HCT116 (cell line): ENCODE measurements around the gene METTL3. TPM values are rescaled to one million over a fixed set of nuclear protein-coding genes. Genes with fewer than 3 reads are reported as not detected.

Source experiments
- ATAC-seq: fragments of 200-7000 bp; cut with Tn5 transposase; 2 replicates; pipeline ENCODE4 v1.9.1; 2020; ENCODE audit warnings: mild to moderate bottlenecking, moderate library complexity
- BruUV-seq: library from RNA; stranded (reverse); fragments of 400-500 nt; replicated peaks from 2 replicates; lab custom pipeline; 2021; lab: Mats Ljungman, UMichigan
- CTCF ChIA-PET: fragments of 300-600 bp; sonication (Branson Sonifier 250); formaldehyde crosslinking; loops from one replicate; lab custom pipeline; 2021; ENCODE audit warnings: antibody characterized with exemption; lab: Charles Lee
- POLR2A ChIA-PET: fragments of 300-600, 350-600 bp; sonication (Branson Sonifier 250); formaldehyde crosslinking; loops from one replicate; lab custom pipeline; 2021; ENCODE audit warnings: antibody characterized with exemption; lab: Charles Lee
- RAD21 ChIA-PET, 2 experiments: fragments of 300-600 bp; sonication (Branson Sonifier 250); formaldehyde crosslinking; loops; one replicate each; lab custom pipeline; 2023; ENCODE audit warnings: low total read pairs in 2 of 2; ENCODE audit not compliant: uncharacterized antibody in 2 of 2, unreplicated experiment in 2 of 2, low non-redundant PET in 1 of 2; lab: Charles Lee
- DNase-seq: peaks from one replicate; pipeline ENCODE4 v3.0.0-alpha.2; 2010; ENCODE audit warnings: low read depth, low spot score
- H2AFZ ChIP-seq: fragments of 200-600 bp; shearing (Covaris generic), sonication (generic); 2 replicates; pipeline ENCODE4 v1.6.1; 2017; ENCODE audit warnings: low read depth, mixed run types, mixed read lengths, antibody characterized with exemption, low read length; ENCODE audit not compliant: poor library complexity, severe bottlenecking
- H3K27ac ChIP-seq: 2 replicates; pipeline ENCODE4 v1.5.1; 2012; ENCODE audit warnings: low read depth, low read length
- H3K27me3 ChIP-seq: fragments of 200-600 bp; sonication (generic); 2 replicates; pipeline ENCODE4 v1.6.1; 2016; ENCODE audit warnings: mixed run types, low read length, mixed read lengths; ENCODE audit not compliant: insufficient read depth
- H3K36me3 ChIP-seq, 2 experiments: fragments of 200-500 bp in 1 of 2; fragments of 200-600 bp in 1 of 2; sonication (Bioruptor generic) in 1 of 2; sonication (generic) in 1 of 2; 2 replicates each; pipeline versions ENCODE4 v1.5.1 to v1.6.1; 2014 to 2016; ENCODE audit warnings: low read length in 2 of 2, inconsistent platforms in 1 of 2, mixed read lengths in 1 of 2, mixed run types in 1 of 2; ENCODE audit not compliant: insufficient read depth in 2 of 2, control insufficient read depth in 1 of 2
- H3K4me1 ChIP-seq, 2 experiments: fragments of 200-600 bp in 1 of 2; sonication (generic) in 1 of 2; 2 replicates each; pipeline versions ENCODE4 v1.5.1 to v1.6.1; 2012 to 2017; ENCODE audit warnings: low read length in 2 of 2, inconsistent platforms in 1 of 2, mild to moderate bottlenecking in 1 of 2, mixed read lengths in 1 of 2, mixed run types in 1 of 2, moderate library complexity in 1 of 2; ENCODE audit not compliant: insufficient read depth in 2 of 2, control insufficient read depth in 1 of 2
- H3K4me2 ChIP-seq: fragments of 200-600 bp; sonication (generic); 2 replicates; pipeline ENCODE4 v1.6.1; 2017; ENCODE audit warnings: mixed run types, low read length, mixed read lengths
- H3K4me3 ChIP-seq, 2 experiments: fragments of 200-600 bp in 1 of 2; sonication (generic) in 1 of 2; replicated peaks in 1 of 2; 2 replicates each; pipeline ENCODE4 v1.5.1; 2011 to 2016; ENCODE audit warnings: low read length in 2 of 2, control low read depth in 1 of 2, low read depth in 1 of 2, mild to moderate bottlenecking in 1 of 2, mixed read lengths in 1 of 2, mixed run types in 1 of 2
- H3K79me2 ChIP-seq: fragments of 200-600 bp; sonication (generic); 2 replicates; pipeline ENCODE4 v1.6.1; 2017; ENCODE audit warnings: mild to moderate bottlenecking, mixed run types, low read length, moderate library complexity, mixed read lengths; ENCODE audit not compliant: insufficient read depth
- H3K9ac ChIP-seq: fragments of 200-600 bp; sonication (generic); 2 replicates; pipeline ENCODE4 v1.6.1; 2016; ENCODE audit warnings: low read length, mixed read lengths
- H3K9me2 ChIP-seq: fragments of 200-600 bp; sonication (generic), shearing (Covaris generic); 2 replicates; pipeline ENCODE4 v1.6.1; 2017; ENCODE audit warnings: mixed run types, mild to moderate bottlenecking, moderate library complexity; ENCODE audit not compliant: insufficient read depth
- H3K9me3 ChIP-seq, 2 experiments: fragments of 200-500 bp in 1 of 2; fragments of 200-600 bp in 1 of 2; sonication (Bioruptor generic) in 1 of 2; sonication (generic) in 1 of 2; 2 replicates each; pipeline ENCODE4 v1.6.1; 2014 to 2017; ENCODE audit warnings: low read length in 2 of 2, mixed read lengths in 2 of 2, inconsistent platforms in 1 of 2, low read depth in 1 of 2, mild to moderate bottlenecking in 1 of 2, mixed run types in 1 of 2, moderate library complexity in 1 of 2; ENCODE audit not compliant: control insufficient read depth in 1 of 2, insufficient read depth in 1 of 2
- H4K20me1 ChIP-seq: fragments of 200-600 bp; sonication (generic), shearing (Covaris generic); 2 replicates; pipeline ENCODE4 v1.6.1; 2017; ENCODE audit warnings: mixed run types, mild to moderate bottlenecking, moderate library complexity; ENCODE audit not compliant: insufficient read depth
- CBX3 ChIP-seq: IDR thresholded peaks from 2 replicates; pipeline ENCODE4 v1.6.1; 2012; ENCODE audit warnings: low read depth
- CEBPB ChIP-seq: IDR thresholded peaks from 2 replicates; pipeline ENCODE4 v1.6.1; 2012; ENCODE audit warnings: low read depth
- EGR1 ChIP-seq: IDR thresholded peaks from 2 replicates; pipeline ENCODE4 v1.6.1; 2012; ENCODE audit warnings: low read depth
- ELF1 ChIP-seq: IDR thresholded peaks from 2 replicates; pipeline ENCODE4 v1.6.1; 2012; ENCODE audit warnings: low read depth, borderline replicate concordance
- EZH2 ChIP-seq: fragments of 200-600 bp; sonication (generic); IDR thresholded peaks from 2 replicates; pipeline ENCODE4 v1.6.1; 2017; ENCODE audit warnings: antibody characterized with exemption, mixed run types
- EZH2phosphoT487 ChIP-seq: fragments of 200-600 bp; IDR thresholded peaks from 2 replicates; pipeline ENCODE4 v1.6.1; 2018; ENCODE audit warnings: antibody characterized with exemption, borderline replicate concordance
- JUND ChIP-seq: IDR thresholded peaks from 2 replicates; pipeline ENCODE4 v1.6.1; 2012
- POLR2A ChIP-seq: IDR thresholded peaks from 2 replicates; pipeline ENCODE4 v1.7.0; 2011; ENCODE audit warnings: borderline replicate concordance; ENCODE audit not compliant: insufficient read depth, insufficient read length; ENCODE audit errors: extremely low read depth
- RAD21 ChIP-seq: IDR thresholded peaks from 2 replicates; pipeline ENCODE4 v1.6.1; 2012; ENCODE audit warnings: low read depth, mild to moderate bottlenecking
- SP1 ChIP-seq: IDR thresholded peaks from 2 replicates; pipeline ENCODE4 v1.6.1; 2012; ENCODE audit warnings: low read depth
- SRF ChIP-seq: IDR thresholded peaks from 2 replicates; pipeline ENCODE4 v1.6.1; 2012; ENCODE audit warnings: low read depth
- TCF7L2 ChIP-seq: IDR thresholded peaks from 2 replicates; pipeline ENCODE4 v1.7.0; 2011; ENCODE audit warnings: borderline replicate concordance, inconsistent platforms; ENCODE audit not compliant: insufficient read depth, insufficient read length; ENCODE audit errors: extremely low read depth
- ZFX ChIP-seq: fragments of 450-650 bp; IDR thresholded peaks from 2 replicates; pipeline ENCODE4 v1.6.1; 2017
- ZNF274 ChIP-seq: fragments of 200-500 bp; sonication (Bioruptor generic); IDR thresholded peaks from 2 replicates; pipeline ENCODE4 v1.6.1; 2014; ENCODE audit warnings: mild to moderate bottlenecking, low read depth, low read length, inconsistent platforms
- intact Hi-C: fragments of 100-400 bp; cut with micrococcal nuclease; formaldehyde crosslinking; loops from 2 replicates; pipeline ENCODE4 v1.10.0; 2022
- total RNA-seq: library from RNA; stranded (reverse); gene quantifications from one replicate; pipeline ENCODE4 v1.2.1, GENCODE V29; 2021; ENCODE audit not compliant: unreplicated experiment
- TF ChIP-seq, protein P1 (sequence below), 3 experiments: fragments of 200-600 bp in 1 of 3; sonication (generic) in 1 of 3; IDR thresholded peaks in 2 of 3; conservative IDR thresholded peaks in 1 of 3; 2 replicates each; pipeline ENCODE4 v1.5.1; 2012 to 2017; ENCODE audit warnings: low read depth in 2 of 3, low read length in 2 of 3, antibody characterized with exemption in 1 of 3, borderline replicate concordance in 1 of 3, control low read depth in 1 of 3, mild to moderate bottlenecking in 1 of 3, mixed read lengths in 1 of 3, mixed run types in 1 of 3, moderate library complexity in 1 of 3; ENCODE audit not compliant: insufficient read depth in 1 of 3
- TF ChIP-seq, protein P2 (sequence below): IDR thresholded peaks from 2 replicates; pipeline ENCODE4 v1.6.1; 2012
- TF ChIP-seq, protein P3 (sequence below): IDR thresholded peaks from 2 replicates; pipeline ENCODE4 v1.6.1; 2012; ENCODE audit warnings: low read depth
- TF ChIP-seq, protein P4 (sequence below): IDR thresholded peaks from 2 replicates; pipeline ENCODE4 v1.6.1; 2012

Gene METTL3
- total RNA-seq, 1 experiment from 2014 or later, result 62.3 TPM

DNA sequence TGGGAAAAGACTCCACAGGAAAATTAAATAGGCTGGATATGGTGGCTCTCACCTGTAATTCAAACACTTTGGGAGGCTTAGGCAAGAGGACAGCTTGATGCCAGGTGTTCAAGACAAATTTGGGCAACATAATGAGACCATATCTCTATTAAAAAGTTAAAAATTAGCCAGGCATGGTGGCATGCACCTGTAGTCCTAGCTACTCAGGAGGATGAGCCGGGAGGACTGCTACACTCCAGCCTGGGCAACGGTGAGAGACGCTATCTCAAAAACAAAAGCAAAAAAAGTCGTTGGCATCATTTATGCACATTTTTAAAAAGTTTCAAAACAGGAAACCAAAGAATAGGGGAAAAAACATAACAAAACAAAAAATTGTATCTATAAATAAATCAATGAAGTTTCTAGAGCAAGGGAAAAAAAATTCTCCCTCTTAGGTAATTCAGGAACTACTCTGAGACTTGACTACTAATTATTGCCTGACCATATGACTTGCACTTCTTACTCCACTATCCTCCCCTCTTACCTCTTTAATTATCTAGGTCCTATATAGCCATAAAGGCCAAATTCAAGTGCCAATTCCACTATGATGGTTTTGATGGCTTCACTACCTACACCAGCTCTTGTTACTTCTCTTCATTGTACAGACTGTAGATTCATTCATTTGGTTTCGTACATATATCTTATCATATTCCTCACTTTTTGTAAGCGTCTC is 1.6 kb downstream of the METTL3 start:
- no peak for TF ChIP-seq SP1
- TF ChIP-seq POLR2A, result no peak
- TF ChIP-seq TCF7L2, result no peak
- no peak for TF ChIP-seq JUND
- no peak for TF ChIP-seq EZH2
- TF ChIP-seq EGR1, result no peak
- TF ChIP-seq, protein P1, sequence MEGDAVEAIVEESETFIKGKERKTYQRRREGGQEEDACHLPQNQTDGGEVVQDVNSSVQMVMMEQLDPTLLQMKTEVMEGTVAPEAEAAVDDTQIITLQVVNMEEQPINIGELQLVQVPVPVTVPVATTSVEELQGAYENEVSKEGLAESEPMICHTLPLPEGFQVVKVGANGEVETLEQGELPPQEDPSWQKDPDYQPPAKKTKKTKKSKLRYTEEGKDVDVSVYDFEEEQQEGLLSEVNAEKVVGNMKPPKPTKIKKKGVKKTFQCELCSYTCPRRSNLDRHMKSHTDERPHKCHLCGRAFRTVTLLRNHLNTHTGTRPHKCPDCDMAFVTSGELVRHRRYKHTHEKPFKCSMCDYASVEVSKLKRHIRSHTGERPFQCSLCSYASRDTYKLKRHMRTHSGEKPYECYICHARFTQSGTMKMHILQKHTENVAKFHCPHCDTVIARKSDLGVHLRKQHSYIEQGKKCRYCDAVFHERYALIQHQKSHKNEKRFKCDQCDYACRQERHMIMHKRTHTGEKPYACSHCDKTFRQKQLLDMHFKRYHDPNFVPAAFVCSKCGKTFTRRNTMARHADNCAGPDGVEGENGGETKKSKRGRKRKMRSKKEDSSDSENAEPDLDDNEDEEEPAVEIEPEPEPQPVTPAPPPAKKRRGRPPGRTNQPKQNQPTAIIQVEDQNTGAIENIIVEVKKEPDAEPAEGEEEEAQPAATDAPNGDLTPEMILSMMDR (IDR thresholded peaks at IDR 0.05 in 2 of 3, conservative IDR thresholded peaks at IDR 0.05 in 1 of 3; ENCODE audit: borderline replicate concordance in 1 of 3, insufficient read depth in 1 of 3, low read depth in 2 of 3, low read length in 2 of 3), result no peak
- TF ChIP-seq RAD21, result no peak
- TF ChIP-seq, protein P2, sequence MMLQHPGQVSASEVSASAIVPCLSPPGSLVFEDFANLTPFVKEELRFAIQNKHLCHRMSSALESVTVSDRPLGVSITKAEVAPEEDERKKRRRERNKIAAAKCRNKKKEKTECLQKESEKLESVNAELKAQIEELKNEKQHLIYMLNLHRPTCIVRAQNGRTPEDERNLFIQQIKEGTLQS, result no peak
- TF ChIP-seq SRF, result no peak
- TF ChIP-seq, protein P3, sequence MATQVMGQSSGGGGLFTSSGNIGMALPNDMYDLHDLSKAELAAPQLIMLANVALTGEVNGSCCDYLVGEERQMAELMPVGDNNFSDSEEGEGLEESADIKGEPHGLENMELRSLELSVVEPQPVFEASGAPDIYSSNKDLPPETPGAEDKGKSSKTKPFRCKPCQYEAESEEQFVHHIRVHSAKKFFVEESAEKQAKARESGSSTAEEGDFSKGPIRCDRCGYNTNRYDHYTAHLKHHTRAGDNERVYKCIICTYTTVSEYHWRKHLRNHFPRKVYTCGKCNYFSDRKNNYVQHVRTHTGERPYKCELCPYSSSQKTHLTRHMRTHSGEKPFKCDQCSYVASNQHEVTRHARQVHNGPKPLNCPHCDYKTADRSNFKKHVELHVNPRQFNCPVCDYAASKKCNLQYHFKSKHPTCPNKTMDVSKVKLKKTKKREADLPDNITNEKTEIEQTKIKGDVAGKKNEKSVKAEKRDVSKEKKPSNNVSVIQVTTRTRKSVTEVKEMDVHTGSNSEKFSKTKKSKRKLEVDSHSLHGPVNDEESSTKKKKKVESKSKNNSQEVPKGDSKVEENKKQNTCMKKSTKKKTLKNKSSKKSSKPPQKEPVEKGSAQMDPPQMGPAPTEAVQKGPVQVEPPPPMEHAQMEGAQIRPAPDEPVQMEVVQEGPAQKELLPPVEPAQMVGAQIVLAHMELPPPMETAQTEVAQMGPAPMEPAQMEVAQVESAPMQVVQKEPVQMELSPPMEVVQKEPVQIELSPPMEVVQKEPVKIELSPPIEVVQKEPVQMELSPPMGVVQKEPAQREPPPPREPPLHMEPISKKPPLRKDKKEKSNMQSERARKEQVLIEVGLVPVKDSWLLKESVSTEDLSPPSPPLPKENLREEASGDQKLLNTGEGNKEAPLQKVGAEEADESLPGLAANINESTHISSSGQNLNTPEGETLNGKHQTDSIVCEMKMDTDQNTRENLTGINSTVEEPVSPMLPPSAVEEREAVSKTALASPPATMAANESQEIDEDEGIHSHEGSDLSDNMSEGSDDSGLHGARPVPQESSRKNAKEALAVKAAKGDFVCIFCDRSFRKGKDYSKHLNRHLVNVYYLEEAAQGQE, result no peak
- no peak for TF ChIP-seq EZH2phosphoT487
- TF ChIP-seq CEBPB, result no peak
- no peak for TF ChIP-seq ELF1
- no peak for TF ChIP-seq CBX3
- TF ChIP-seq, protein P4, sequence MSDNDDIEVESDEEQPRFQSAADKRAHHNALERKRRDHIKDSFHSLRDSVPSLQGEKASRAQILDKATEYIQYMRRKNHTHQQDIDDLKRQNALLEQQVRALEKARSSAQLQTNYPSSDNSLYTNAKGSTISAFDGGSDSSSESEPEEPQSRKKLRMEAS, result no peak
- TF ChIP-seq ZFX, result no peak
- TF ChIP-seq ZNF274, result no peak
- POLR2A ChIA-PET, result no interaction called here
- Histone ChIP-seq H3K4me2 (peak overlapping the region; percentile 96), H3K9me3 (no peaks in the 10 kb centered on the region), H3K4me1 (peaks cover 8 to 15% of the 10 kb centered on the region in 2 experiments; a peak in 3 of 4 replicates), H3K4me3 (peak overlapping the region; percentile 72 to 84), H2AFZ (no peak overlapping the region), H3K27me3 (no peaks in the 10 kb centered on the region), H4K20me1 (peaks cover 6% of the 10 kb centered on the region; the same call in 1 of the 2 replicates), H3K27ac (no peak overlapping the region), H3K79me2 (peaks cover 66% of the 10 kb centered on the region), H3K9me2 (no peaks in the 10 kb centered on the region), H3K36me3 (peaks cover 10 to 11% of the 10 kb centered on the region in 2 experiments; a peak in 3 of 4 replicates), H3K9ac (peak overlapping the region; percentile 84)
- RAD21 ChIA-PET, result no interaction called here
- intact Hi-C loops, result loop anchor here (2.0 kb wide), 1 partner anchor 33 kb away; the partner anchor contains the start of genes RAB2B and TOX4
- no TSS peak for BruUV-seq
- CTCF ChIA-PET, result interaction anchor here (4.5 kb wide), 1 partner anchor 11 kb away, joined by 30 read pairs; no protein-coding TSS in a partner anchor
- no peak for ATAC-seq
- no peak for DNase-seq
